GM10266 (cell line): ENCODE data around the gene LAMA3.

Experiments
- DNase-seq: peaks from one replicate; pipeline ENCODE4 v3.0.0; 2012; ENCODE audit errors: extremely low spot score
- TF ChIP-seq, protein P1 (sequence below): IDR thresholded peaks from 2 replicates; pipeline ENCODE4 v1.5.1; 2012; ENCODE audit warnings: mild to moderate bottlenecking, low read depth; ENCODE audit not compliant: control insufficient read depth, insufficient read depth; ENCODE audit errors: missing control alignments

LAMA3 gene

DNA sequence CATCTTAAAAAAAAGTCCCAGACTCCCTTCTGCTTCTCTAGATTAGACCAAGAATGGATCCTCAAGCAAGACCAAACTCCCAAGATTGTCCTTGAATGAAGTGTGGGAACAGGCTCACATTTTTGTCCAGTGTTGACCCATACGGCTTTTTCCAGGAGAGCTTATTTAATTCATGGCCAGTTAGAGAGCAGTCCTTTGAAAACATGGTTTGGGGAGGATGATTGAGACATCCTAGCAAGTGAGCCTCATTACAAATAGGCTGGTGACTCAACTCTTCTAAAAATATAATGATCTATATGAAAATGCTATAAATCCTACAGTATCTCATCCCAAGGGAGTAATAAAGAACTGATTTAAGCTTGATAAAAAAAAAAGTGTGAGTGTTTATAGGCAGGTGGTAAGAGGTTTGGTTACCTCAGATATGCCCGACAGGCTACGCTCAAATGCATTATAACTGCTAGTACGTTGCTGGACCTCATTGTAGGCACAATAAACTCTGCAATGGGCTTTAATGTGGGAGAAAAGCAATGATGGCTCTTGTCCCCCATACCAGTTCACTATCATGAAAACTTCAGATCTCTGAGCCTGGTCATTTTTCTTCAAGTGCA is 43.6 kb upstream of the LAMA3 start:
- no peak for DNase-seq
- TF ChIP-seq, protein P1, sequence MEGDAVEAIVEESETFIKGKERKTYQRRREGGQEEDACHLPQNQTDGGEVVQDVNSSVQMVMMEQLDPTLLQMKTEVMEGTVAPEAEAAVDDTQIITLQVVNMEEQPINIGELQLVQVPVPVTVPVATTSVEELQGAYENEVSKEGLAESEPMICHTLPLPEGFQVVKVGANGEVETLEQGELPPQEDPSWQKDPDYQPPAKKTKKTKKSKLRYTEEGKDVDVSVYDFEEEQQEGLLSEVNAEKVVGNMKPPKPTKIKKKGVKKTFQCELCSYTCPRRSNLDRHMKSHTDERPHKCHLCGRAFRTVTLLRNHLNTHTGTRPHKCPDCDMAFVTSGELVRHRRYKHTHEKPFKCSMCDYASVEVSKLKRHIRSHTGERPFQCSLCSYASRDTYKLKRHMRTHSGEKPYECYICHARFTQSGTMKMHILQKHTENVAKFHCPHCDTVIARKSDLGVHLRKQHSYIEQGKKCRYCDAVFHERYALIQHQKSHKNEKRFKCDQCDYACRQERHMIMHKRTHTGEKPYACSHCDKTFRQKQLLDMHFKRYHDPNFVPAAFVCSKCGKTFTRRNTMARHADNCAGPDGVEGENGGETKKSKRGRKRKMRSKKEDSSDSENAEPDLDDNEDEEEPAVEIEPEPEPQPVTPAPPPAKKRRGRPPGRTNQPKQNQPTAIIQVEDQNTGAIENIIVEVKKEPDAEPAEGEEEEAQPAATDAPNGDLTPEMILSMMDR: no peak

DNA sequence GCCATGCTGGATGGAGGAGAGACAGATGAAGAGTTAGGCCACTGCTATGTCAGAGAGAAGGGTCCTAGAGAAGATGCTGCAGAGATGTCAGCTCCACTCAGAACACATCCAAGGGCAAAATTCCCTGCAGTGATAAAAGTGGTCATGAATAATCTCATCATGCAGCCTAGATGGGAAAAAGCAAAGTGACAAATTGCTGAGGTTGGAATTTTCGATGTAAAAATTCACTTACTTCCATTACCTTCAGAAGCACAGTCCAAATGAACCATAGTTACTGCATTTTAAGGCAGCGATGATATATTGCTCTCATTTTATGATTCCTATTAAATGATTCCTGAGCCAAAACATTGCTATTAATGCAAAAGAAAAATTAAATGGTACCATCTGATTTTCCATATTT is 43.0 kb upstream of the LAMA3 start:
- TF ChIP-seq, protein P1: no peak

DNA sequence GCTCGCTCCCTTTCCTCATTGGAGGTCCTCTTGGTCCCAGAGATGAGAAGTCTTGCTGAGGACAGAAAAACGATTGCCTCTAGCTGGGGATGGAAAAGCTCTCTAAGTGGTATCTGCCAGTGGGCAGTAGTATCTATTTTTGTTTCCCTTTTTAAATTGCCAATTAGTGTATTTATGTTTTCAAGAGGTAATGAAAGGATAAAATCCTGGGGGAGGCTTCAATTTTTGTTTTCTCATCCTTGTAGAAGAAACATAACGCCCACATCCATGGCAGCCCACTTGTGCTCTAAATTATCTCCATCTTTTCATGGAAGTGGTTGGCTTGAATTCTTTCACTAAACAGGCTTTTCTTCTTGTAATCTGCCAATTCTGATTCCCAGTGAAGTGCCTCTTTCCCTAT is 40.8 kb upstream of the LAMA3 start:
- DNase-seq: no peak
- TF ChIP-seq, protein P1: no peak

More for the DNA sequence above, 43.0 kb upstream of the LAMA3 start:
- DNase-seq: no peak

DNA sequence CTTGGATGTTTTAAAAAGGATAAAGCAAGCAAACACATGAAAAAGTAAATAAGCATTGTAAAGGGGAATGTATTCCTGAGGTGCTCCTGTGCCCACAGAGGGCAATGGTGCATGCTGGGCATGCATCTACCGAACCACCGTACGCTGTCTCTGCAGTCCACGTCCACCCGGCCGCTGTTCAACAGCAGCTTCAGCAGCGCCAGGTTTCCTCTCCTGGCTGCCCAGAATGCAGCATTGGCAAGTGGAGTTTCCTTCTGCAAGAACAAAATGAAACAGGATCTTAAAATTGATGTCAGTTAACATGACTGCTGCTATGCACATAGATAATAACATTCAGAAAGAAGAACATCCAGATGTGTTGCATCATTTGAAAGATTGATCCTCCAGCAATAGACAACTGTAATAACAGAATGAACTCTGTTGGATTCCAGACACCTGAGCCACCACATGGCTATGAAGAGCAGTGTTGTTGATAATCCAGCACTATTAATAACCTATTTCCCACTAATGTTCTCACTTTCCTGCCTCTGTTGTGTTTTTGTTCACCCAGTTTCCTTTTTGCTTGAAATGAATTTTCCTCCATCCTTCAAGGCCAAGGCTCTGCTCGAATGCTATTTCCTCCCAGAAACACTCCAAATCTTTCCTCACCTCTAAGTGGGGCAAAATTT is 40.2 kb upstream of the LAMA3 start:
- DNase-seq: no peak
- TF ChIP-seq, protein P1: no peak

GRCh38 chr18:23650968-23651927 is 38.0 kb upstream of the LAMA3 start:
- TF ChIP-seq, protein P1: no peak
- no peak for DNase-seq

GRCh38 chr18:23652232-23652631 is 37.0 kb upstream of the LAMA3 start:
- TF ChIP-seq, protein P1: no peak
- no peak for DNase-seq
